ENCODE results near the gene HMGCLL1. TPM values are rescaled to one million over a fixed set of nuclear protein-coding genes. Genes with fewer than 3 reads are reported as not detected.

HMGCLL1 gene
- polyA plus RNA-seq, 3 donors, result not detected

DNA sequence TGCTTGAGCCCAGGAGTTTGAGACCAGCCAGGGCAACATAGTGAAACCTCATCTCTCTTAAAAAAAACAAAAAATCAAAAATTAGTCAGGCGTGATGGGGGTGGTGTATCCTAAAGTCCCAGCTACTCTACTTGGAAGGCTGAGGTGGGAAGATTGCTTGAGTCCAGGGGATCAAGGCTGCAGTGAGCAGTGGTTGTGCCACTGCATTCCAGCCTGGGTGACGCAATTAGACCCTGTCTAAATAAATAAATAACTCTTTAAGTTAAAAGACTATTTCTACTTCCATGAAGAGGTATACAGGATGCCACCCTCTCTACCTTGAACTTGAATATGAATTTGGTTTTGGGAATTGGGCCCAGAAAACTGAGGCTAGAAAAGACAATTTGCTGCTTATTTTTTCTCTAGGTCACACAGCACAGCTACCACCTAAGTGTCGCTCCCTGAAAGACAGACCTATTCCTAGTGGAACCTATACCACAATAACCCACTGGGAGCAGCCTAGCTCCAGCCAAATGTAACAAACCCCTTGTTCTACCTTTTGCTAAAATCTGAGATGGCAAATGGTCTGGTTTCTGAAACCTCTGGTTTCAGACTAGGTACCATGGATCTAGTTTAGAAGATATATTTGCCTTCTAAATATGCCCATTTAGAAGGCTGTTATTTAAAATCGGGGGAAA, 35.2 kb downstream of the HMGCLL1 start:
- Histone ChIP-seq H2AFZ (ENCODE audit: insufficient read depth, low read depth, low read length, poor library complexity, severe bottlenecking) (no peak overlapping the region), H3K27me3 (ENCODE audit: control insufficient read depth in 2 of 2, insufficient read depth in 2 of 2, low read length in 2 of 2) (no peaks in the 10 kb centered on the region), H3K9me3 (replicated peaks in 1 of 2; ENCODE audit: control insufficient read depth in 1 of 2, insufficient read depth in 1 of 2, low read length in 2 of 2) (no peaks in the 10 kb centered on the region), H3K9ac (ENCODE audit: insufficient read depth, low read length, poor library complexity, severe bottlenecking) (no peak overlapping the region), H3K4me3 (replicated peaks in 1 of 3; ENCODE audit: low read depth in 2 of 3, low read length in 3 of 3) (no peak overlapping the region), H3K4me1 (ENCODE audit: control insufficient read depth in 1 of 2, insufficient read depth in 2 of 2, low read length in 2 of 2) (no peaks in the 10 kb centered on the region), H4K20me1 (ENCODE audit: insufficient read depth, low read length) (no peaks in the 10 kb centered on the region), H3K79me2 (ENCODE audit: insufficient read depth, low read length) (no peaks in the 10 kb centered on the region), H3K36me3 (replicated peaks in 1 of 2; ENCODE audit: control insufficient read depth in 1 of 2, insufficient read depth in 2 of 2, low read length in 2 of 2) (no peaks in the 10 kb centered on the region), H3K4me2 (replicated peaks; ENCODE audit: extremely low read depth, low read length, poor library complexity, severe bottlenecking) (no peak overlapping the region), H3K27ac (ENCODE audit: low read depth in 1 of 2, low read length in 2 of 2) (no peak overlapping the region)
- Mint-ChIP-seq H3K36me3 (no peaks in the 10 kb centered on the region), H3K27me3 (ENCODE audit: low read depth in 3 of 3) (peaks cover 0 to 3% (median 2%) of the 10 kb centered on the region in 3 donors), H3K4me1 (no peaks in the 10 kb centered on the region), H3K4me3 (no peak overlapping the region), H3K27ac (no peak overlapping the region), H3K9me3 (peaks cover 0 to 4% (median 0%) of the 10 kb centered on the region in 7 donors)
- 67% methylated on average over 1 of the region's 4 CpGs for WGBS (ENCODE audit: insufficient coverage)
- no peak for DNase-seq
- no peak for TF ChIP-seq CTCF (IDR thresholded peaks at IDR 0.05)
- intact Hi-C loops (cut with micrococcal nuclease), result no loop called here

GRCh38 chr6:55541024-55541423, 38.0 kb downstream of the HMGCLL1 start:
- peaks cover 0 to 3% (median 2%) of the 10 kb centered on the region in 3 donors for H3K27me3 Mint-ChIP-seq (ENCODE audit: low read depth in 3 of 3)
- no peak for TF ChIP-seq CTCF (IDR thresholded peaks at IDR 0.05)
- no peaks in the 10 kb centered on the region for H3K4me1 ChIP-seq (ENCODE audit: control insufficient read depth in 1 of 2, insufficient read depth in 2 of 2, low read length in 2 of 2)
- H4K20me1 ChIP-seq (ENCODE audit: insufficient read depth, low read length), result no peaks in the 10 kb centered on the region
- no peaks in the 10 kb centered on the region for H3K4me1 Mint-ChIP-seq
- H3K27ac Mint-ChIP-seq, result no peak overlapping the region
- H3K36me3 ChIP-seq (replicated peaks in 1 of 2; ENCODE audit: control insufficient read depth in 1 of 2, insufficient read depth in 2 of 2, low read length in 2 of 2), result no peaks in the 10 kb centered on the region
- no peak overlapping the region for H2AFZ ChIP-seq (ENCODE audit: insufficient read depth, low read depth, low read length, poor library complexity, severe bottlenecking)
- no peaks in the 10 kb centered on the region for H3K27me3 ChIP-seq (ENCODE audit: control insufficient read depth in 2 of 2, insufficient read depth in 2 of 2, low read length in 2 of 2)
- no peak overlapping the region for H3K9ac ChIP-seq (ENCODE audit: insufficient read depth, low read length, poor library complexity, severe bottlenecking)
- intact Hi-C loops (cut with micrococcal nuclease), result no loop called here
- peaks cover 0 to 4% (median 0%) of the 10 kb centered on the region in 7 donors for H3K9me3 Mint-ChIP-seq
- H3K9me3 ChIP-seq (replicated peaks in 1 of 2; ENCODE audit: control insufficient read depth in 1 of 2, insufficient read depth in 1 of 2, low read length in 2 of 2), result no peaks in the 10 kb centered on the region
- no peaks in the 10 kb centered on the region for H3K79me2 ChIP-seq (ENCODE audit: insufficient read depth, low read length)
- DNase-seq, result no peak
- no peak overlapping the region for H3K27ac ChIP-seq (ENCODE audit: low read depth in 1 of 2, low read length in 2 of 2)
- H3K36me3 Mint-ChIP-seq, result no peaks in the 10 kb centered on the region
- H3K4me2 ChIP-seq (replicated peaks; ENCODE audit: extremely low read depth, low read length, poor library complexity, severe bottlenecking), result no peak overlapping the region
- WGBS (ENCODE audit: insufficient coverage), result no CpG with 5 or more reads among the region's 1 CpG
- H3K4me3 Mint-ChIP-seq, result no peak overlapping the region
- H3K4me3 ChIP-seq (replicated peaks in 1 of 3; ENCODE audit: low read depth in 2 of 3, low read length in 3 of 3), result no peak overlapping the region

Measured in CD14-positive monocyte (primary cell).